OCI-LY1 (cell line): ENCODE measurements around the gene CELF4.

Source experiments
- CTCF ChIP-seq: fragments of 200-600 bp; sonication (generic), shearing (Covaris generic); IDR thresholded peaks from 2 replicates; pipeline ENCODE4 v1.5.1; 2017; ENCODE audit warnings: mild to moderate bottlenecking, antibody characterized with exemption, low read length, moderate library complexity, mixed read lengths
- EZH2 ChIP-seq: fragments of 200-600 bp; sonication (generic), shearing (Covaris generic); IDR thresholded peaks from 2 replicates; pipeline ENCODE4 v1.8.0; 2017; ENCODE audit warnings: borderline replicate concordance, mixed run types, mild to moderate bottlenecking, antibody characterized with exemption, low read length, moderate library complexity, mixed read lengths

- no peak for TF ChIP-seq CTCF
- TF ChIP-seq EZH2 = no peak
Observed at GRCh38 chr18:37429791-37430190, 135.8 kb downstream of the CELF4 start.
